KMS-11 (cell line): Measurements from ENCODE around the gene SSC5D.

Source experiments
- H2AFZ ChIP-seq: fragments of 200-600 bp; sonication (generic); 2 replicates; pipeline ENCODE4 v1.6.1; 2016; ENCODE audit warnings: antibody characterized with exemption, mixed run types, low read depth
- H3K27ac ChIP-seq: fragments of 200-600 bp; sonication (generic); 2 replicates; pipeline ENCODE4 v1.6.1; 2016; ENCODE audit warnings: mild to moderate bottlenecking, mixed run types
- H3K27me3 ChIP-seq: fragments of 200-600 bp; sonication (generic); 2 replicates; pipeline ENCODE4 v1.6.1; 2017; ENCODE audit warnings: mild to moderate bottlenecking, low read depth, mixed run types, moderate library complexity; ENCODE audit not compliant: insufficient read depth
- H3K36me3 ChIP-seq: fragments of 200-600 bp; sonication (generic); 2 replicates; pipeline ENCODE4 v1.6.1; 2017; ENCODE audit warnings: mild to moderate bottlenecking, mixed run types; ENCODE audit not compliant: insufficient read depth
- H3K4me1 ChIP-seq: fragments of 200-600 bp; sonication (generic); 2 replicates; pipeline ENCODE4 v1.6.1; 2016; ENCODE audit warnings: mild to moderate bottlenecking, low read depth, mixed run types; ENCODE audit not compliant: poor library complexity, severe bottlenecking
- H3K4me2 ChIP-seq: fragments of 200-600 bp; sonication (generic); 2 replicates; pipeline ENCODE4 v1.7.0; 2016; ENCODE audit warnings: mild to moderate bottlenecking, mixed run types
- H3K4me3 ChIP-seq: fragments of 200-600 bp; sonication (generic); IDR thresholded peaks from 2 replicates; pipeline ENCODE4 v1.6.1; 2017; ENCODE audit warnings: low read depth, low read length, mixed read lengths; ENCODE audit not compliant: insufficient read depth
- H3K79me2 ChIP-seq: fragments of 200-600 bp; sonication (generic); 2 replicates; pipeline ENCODE4 v1.6.1; 2016; ENCODE audit warnings: low read depth, mixed run types; ENCODE audit not compliant: insufficient read depth
- H3K9ac ChIP-seq: fragments of 200-600 bp; sonication (generic); 2 replicates; pipeline ENCODE4 v1.6.1; 2016; ENCODE audit warnings: mild to moderate bottlenecking, mixed run types
- H4K20me1 ChIP-seq: fragments of 200-600 bp; sonication (generic); 2 replicates; pipeline ENCODE4 v1.6.1; 2016; ENCODE audit warnings: mild to moderate bottlenecking, mixed run types; ENCODE audit not compliant: insufficient read depth
- CTCF ChIP-seq: fragments of 200-600 bp; sonication (generic); conservative IDR thresholded peaks from 2 replicates; pipeline ENCODE4 v1.6.1; 2017; ENCODE audit warnings: low read depth, mild to moderate bottlenecking, antibody characterized with exemption, low read length, moderate library complexity, mixed read lengths

SSC5D gene

GRCh38 chr19:55546822-55547614, 58.8 kb downstream of the SSC5D start:
- no peaks in the 10 kb centered on the region for H4K20me1 ChIP-seq
- no peak overlapping the region for H3K4me3 ChIP-seq
- no peaks in the 10 kb centered on the region for H3K36me3 ChIP-seq
- H3K27me3 ChIP-seq = peaks cover 80% of the 10 kb centered on the region
- no peak overlapping the region for H3K4me2 ChIP-seq
- TF ChIP-seq CTCF = no peak
- no peaks in the 10 kb centered on the region for H3K79me2 ChIP-seq
- H3K9ac ChIP-seq = no peak overlapping the region
- H2AFZ ChIP-seq = no peak overlapping the region
- no peak overlapping the region for H3K27ac ChIP-seq
- no peaks in the 10 kb centered on the region for H3K4me1 ChIP-seq

GRCh38 chr19:55549500-55550320, 61.5 kb downstream of the SSC5D start:
- H3K27ac ChIP-seq = no peak overlapping the region
- no peaks in the 10 kb centered on the region for H3K36me3 ChIP-seq
- TF ChIP-seq CTCF = no peak
- no peaks in the 10 kb centered on the region for H3K79me2 ChIP-seq
- no peak overlapping the region for H3K4me3 ChIP-seq
- no peak overlapping the region for H3K9ac ChIP-seq
- peaks cover 90% of the 10 kb centered on the region for H3K27me3 ChIP-seq
- H3K4me2 ChIP-seq = no peak overlapping the region
- no peaks in the 10 kb centered on the region for H4K20me1 ChIP-seq
- peaks cover 4% of the 10 kb centered on the region for H3K4me1 ChIP-seq
- no peak overlapping the region for H2AFZ ChIP-seq

- H3K4me3 ChIP-seq = no peak overlapping the region
- H2AFZ ChIP-seq = no peak overlapping the region
- no peak overlapping the region for H3K27ac ChIP-seq
- no peaks in the 10 kb centered on the region for H3K36me3 ChIP-seq
- peaks cover 4% of the 10 kb centered on the region for H3K4me1 ChIP-seq
- peaks cover 90% of the 10 kb centered on the region for H3K27me3 ChIP-seq
- no peak for TF ChIP-seq CTCF
- no peak overlapping the region for H3K9ac ChIP-seq
- no peak overlapping the region for H3K4me2 ChIP-seq
- H3K79me2 ChIP-seq = no peaks in the 10 kb centered on the region
- no peaks in the 10 kb centered on the region for H4K20me1 ChIP-seq
These were observed 62.0 kb downstream of the SSC5D start for GRCh38 chr19:55550321-55550650.

- Histone ChIP-seq H2AFZ (no peak overlapping the region), H4K20me1 (no peaks in the 10 kb centered on the region), H3K4me2 (no peak overlapping the region), H3K36me3 (no peaks in the 10 kb centered on the region), H3K4me1 (peaks cover 4% of the 10 kb centered on the region), H3K9ac (no peak overlapping the region), H3K79me2 (no peaks in the 10 kb centered on the region), H3K27me3 (peaks cover 84% of the 10 kb centered on the region), H3K4me3 (no peak overlapping the region), H3K27ac (no peak overlapping the region)
- TF ChIP-seq CTCF = no peak
These were observed 64.0 kb downstream of the SSC5D start for GRCh38 chr19:55552206-55552605.
